B cell (primary cell): ENCODE measurements around the gene STRBP.

Experiments used
- EZH2 ChIP-seq: IDR thresholded peaks from 2 replicates; pipeline ENCODE4 v1.6.1; 2012; ENCODE audit warnings: borderline replicate concordance, low read depth, mild to moderate bottlenecking, moderate library complexity, low read length; ENCODE audit not compliant: insufficient read depth, poor library complexity, severe bottlenecking
- TF ChIP-seq, protein P1 (sequence below): fragments of 200-600 bp; IDR thresholded peaks from one replicate; pipeline ENCODE4 v1.8.0; 2022; ENCODE audit warnings: antibody characterized with exemption, mild to moderate bottlenecking

- TF ChIP-seq, protein P1, sequence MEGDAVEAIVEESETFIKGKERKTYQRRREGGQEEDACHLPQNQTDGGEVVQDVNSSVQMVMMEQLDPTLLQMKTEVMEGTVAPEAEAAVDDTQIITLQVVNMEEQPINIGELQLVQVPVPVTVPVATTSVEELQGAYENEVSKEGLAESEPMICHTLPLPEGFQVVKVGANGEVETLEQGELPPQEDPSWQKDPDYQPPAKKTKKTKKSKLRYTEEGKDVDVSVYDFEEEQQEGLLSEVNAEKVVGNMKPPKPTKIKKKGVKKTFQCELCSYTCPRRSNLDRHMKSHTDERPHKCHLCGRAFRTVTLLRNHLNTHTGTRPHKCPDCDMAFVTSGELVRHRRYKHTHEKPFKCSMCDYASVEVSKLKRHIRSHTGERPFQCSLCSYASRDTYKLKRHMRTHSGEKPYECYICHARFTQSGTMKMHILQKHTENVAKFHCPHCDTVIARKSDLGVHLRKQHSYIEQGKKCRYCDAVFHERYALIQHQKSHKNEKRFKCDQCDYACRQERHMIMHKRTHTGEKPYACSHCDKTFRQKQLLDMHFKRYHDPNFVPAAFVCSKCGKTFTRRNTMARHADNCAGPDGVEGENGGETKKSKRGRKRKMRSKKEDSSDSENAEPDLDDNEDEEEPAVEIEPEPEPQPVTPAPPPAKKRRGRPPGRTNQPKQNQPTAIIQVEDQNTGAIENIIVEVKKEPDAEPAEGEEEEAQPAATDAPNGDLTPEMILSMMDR = no peak
- TF ChIP-seq EZH2 = no peak
Measured at GRCh38 chr9:123111427-123112014, 156.9 kb downstream of the STRBP start.
